Measurements from ENCODE around the gene CARD11. TPM values are rescaled to one million over a fixed set of nuclear protein-coding genes. Genes with fewer than 3 reads are reported as not detected.

CARD11 gene
- total RNA-seq, 1 experiment from 2014 or later: 0.57 TPM

DNA sequence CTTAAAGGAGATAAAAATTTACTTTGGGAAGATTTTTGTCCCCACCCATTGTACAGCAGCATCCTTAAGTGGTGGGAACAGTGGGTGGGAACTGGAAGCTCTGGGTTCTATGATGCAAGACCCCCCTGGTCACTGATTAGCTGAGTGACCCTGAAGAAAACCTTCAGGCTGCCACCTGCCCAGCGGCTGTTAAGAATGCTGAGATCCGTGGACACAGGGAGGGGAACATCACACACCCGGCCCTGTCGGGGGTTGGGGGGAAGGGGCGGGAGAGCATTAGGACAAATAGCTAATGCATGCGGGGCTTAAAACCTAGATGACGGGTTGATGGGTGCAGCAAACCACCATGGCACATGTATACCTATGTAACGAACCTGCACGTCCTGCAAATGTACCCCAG, 14.5 kb downstream of the CARD11 start:
- no peaks in the 10 kb centered on the region for H3K79me2 ChIP-seq (ENCODE audit: insufficient read depth, low read length)
- DNase-seq (ENCODE audit: low read depth, low spot score) (no peak), ATAC-seq (no peak)
- no peaks in the 10 kb centered on the region for H4K20me1 ChIP-seq (ENCODE audit: insufficient read depth)
- TF ChIP-seq, protein P1, sequence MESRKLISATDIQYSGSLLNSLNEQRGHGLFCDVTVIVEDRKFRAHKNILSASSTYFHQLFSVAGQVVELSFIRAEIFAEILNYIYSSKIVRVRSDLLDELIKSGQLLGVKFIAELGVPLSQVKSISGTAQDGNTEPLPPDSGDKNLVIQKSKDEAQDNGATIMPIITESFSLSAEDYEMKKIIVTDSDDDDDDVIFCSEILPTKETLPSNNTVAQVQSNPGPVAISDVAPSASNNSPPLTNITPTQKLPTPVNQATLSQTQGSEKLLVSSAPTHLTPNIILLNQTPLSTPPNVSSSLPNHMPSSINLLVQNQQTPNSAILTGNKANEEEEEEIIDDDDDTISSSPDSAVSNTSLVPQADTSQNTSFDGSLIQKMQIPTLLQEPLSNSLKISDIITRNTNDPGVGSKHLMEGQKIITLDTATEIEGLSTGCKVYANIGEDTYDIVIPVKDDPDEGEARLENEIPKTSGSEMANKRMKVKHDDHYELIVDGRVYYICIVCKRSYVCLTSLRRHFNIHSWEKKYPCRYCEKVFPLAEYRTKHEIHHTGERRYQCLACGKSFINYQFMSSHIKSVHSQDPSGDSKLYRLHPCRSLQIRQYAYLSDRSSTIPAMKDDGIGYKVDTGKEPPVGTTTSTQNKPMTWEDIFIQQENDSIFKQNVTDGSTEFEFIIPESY (IDR thresholded peaks at IDR 0.05; ENCODE audit: extremely low read depth, insufficient replicate concordance, low read length): no peak
- no peak for TF ChIP-seq EGR1 (IDR thresholded peaks at IDR 0.05; ENCODE audit: low read depth)
- TF ChIP-seq EZH2 (IDR thresholded peaks at IDR 0.05): no peak
- TF ChIP-seq SRF (IDR thresholded peaks at IDR 0.05; ENCODE audit: low read depth): no peak
- no peak for TF ChIP-seq ZFX (IDR thresholded peaks at IDR 0.05)
- TF ChIP-seq SIN3A (IDR thresholded peaks at IDR 0.05; ENCODE audit: low read depth): no peak
- TF ChIP-seq POLR2AphosphoS5 (IDR thresholded peaks at IDR 0.05; ENCODE audit: low read depth, low read length): no peak
- TF ChIP-seq YY1 (IDR thresholded peaks at IDR 0.05; ENCODE audit: extremely low read depth, insufficient replicate concordance, low read depth, low read length): no peak
- no peak for TF ChIP-seq CBX3 (IDR thresholded peaks at IDR 0.05; ENCODE audit: low read depth)
- TF ChIP-seq RAD21 (IDR thresholded peaks at IDR 0.05; ENCODE audit: low read depth): no peak
- TF ChIP-seq, protein P2, sequence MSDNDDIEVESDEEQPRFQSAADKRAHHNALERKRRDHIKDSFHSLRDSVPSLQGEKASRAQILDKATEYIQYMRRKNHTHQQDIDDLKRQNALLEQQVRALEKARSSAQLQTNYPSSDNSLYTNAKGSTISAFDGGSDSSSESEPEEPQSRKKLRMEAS (IDR thresholded peaks at IDR 0.05): no peak
- TF ChIP-seq JUND (IDR thresholded peaks at IDR 0.05): no peak
- TF ChIP-seq TCF7L2 (IDR thresholded peaks at IDR 0.05; ENCODE audit: borderline replicate concordance, extremely low read depth, insufficient read depth, insufficient read length): no peak
- TF ChIP-seq, protein P3, sequence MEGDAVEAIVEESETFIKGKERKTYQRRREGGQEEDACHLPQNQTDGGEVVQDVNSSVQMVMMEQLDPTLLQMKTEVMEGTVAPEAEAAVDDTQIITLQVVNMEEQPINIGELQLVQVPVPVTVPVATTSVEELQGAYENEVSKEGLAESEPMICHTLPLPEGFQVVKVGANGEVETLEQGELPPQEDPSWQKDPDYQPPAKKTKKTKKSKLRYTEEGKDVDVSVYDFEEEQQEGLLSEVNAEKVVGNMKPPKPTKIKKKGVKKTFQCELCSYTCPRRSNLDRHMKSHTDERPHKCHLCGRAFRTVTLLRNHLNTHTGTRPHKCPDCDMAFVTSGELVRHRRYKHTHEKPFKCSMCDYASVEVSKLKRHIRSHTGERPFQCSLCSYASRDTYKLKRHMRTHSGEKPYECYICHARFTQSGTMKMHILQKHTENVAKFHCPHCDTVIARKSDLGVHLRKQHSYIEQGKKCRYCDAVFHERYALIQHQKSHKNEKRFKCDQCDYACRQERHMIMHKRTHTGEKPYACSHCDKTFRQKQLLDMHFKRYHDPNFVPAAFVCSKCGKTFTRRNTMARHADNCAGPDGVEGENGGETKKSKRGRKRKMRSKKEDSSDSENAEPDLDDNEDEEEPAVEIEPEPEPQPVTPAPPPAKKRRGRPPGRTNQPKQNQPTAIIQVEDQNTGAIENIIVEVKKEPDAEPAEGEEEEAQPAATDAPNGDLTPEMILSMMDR (IDR thresholded peaks at IDR 0.05 in 2 of 3, conservative IDR thresholded peaks at IDR 0.05 in 1 of 3; ENCODE audit: borderline replicate concordance in 1 of 3, insufficient read depth in 1 of 3, low read depth in 2 of 3, low read length in 2 of 3): no peak
- H3K27me3 ChIP-seq (ENCODE audit: insufficient read depth, low read length): no peaks in the 10 kb centered on the region
- H3K4me1 ChIP-seq (ENCODE audit: control insufficient read depth in 1 of 2, insufficient read depth in 2 of 2, low read length in 2 of 2): no peaks in the 10 kb centered on the region; a peak in 1 of 4 replicates
- no peak overlapping the region for H3K27ac ChIP-seq (ENCODE audit: low read depth, low read length)
- RAD21 ChIA-PET (ENCODE audit: low non-redundant PET in 1 of 2, low total read pairs in 2 of 2, uncharacterized antibody in 2 of 2, unreplicated experiment in 2 of 2): interaction anchor here in 1 of 2 experiments (0.6 kb wide), 1 partner anchor 34 kb away, joined by 3 read pairs; no protein-coding TSS in a partner anchor
- intact Hi-C loops (cut with micrococcal nuclease): no loop called here
- no peak overlapping the region for H3K4me3 ChIP-seq (replicated peaks in 1 of 2; ENCODE audit: low read depth in 1 of 2, low read length in 2 of 2)
- BruUV-seq (replicated peaks): no TSS peak
- H3K9ac ChIP-seq (ENCODE audit: low read length): no peak overlapping the region
- H2AFZ ChIP-seq (ENCODE audit: low read depth, low read length, poor library complexity, severe bottlenecking): no peak overlapping the region
- POLR2A ChIA-PET: no interaction called here
- H3K9me2 ChIP-seq (ENCODE audit: insufficient read depth): no peaks in the 10 kb centered on the region
- H3K9me3 ChIP-seq (ENCODE audit: control insufficient read depth in 1 of 2, insufficient read depth in 1 of 2, low read depth in 1 of 2, low read length in 2 of 2): no peaks in the 10 kb centered on the region
- H3K36me3 ChIP-seq (ENCODE audit: control insufficient read depth in 1 of 2, insufficient read depth in 2 of 2, low read length in 2 of 2): no peaks in the 10 kb centered on the region
- CTCF ChIA-PET: no interaction called here
- H3K4me2 ChIP-seq (ENCODE audit: low read length): no peak overlapping the region
